ENCODE data around the gene TRDMT1. TPM values are rescaled to one million over a fixed set of nuclear protein-coding genes. Genes with fewer than 3 reads are reported as not detected.

Gene TRDMT1
- total RNA-seq, 2 donors from 2014 or later: 12.3 to 21.0 TPM

GRCh38 chr10:17196573-17196972 lies 4.9 kb downstream of the TRDMT1 start:
- Histone ChIP-seq H3K9me3 (no peaks in the 10 kb centered on the region), H3K36me3 (no peaks in the 10 kb centered on the region), H3K4me3 (no peak overlapping the region), H3K4me1 (ENCODE audit: control insufficient read depth in 1 of 2, low read depth in 2 of 2) (peaks cover 11 to 31% of the 10 kb centered on the region in 2 donors), H3K27me3 (replicated peaks; ENCODE audit: insufficient read depth) (no peaks in the 10 kb centered on the region), H3K27ac (peak overlapping the region; percentile 2 to 99)
- ATAC-seq (ENCODE audit: insufficient number of reproducible peaks, low FRiP score, low read depth) (no peak), DNase-seq (ENCODE audit: low spot score) (no peak)
- TF ChIP-seq CTCF (IDR thresholded peaks at IDR 0.05): no peak

GRCh38 chr10:17196045-17196444 lies 5.4 kb downstream of the TRDMT1 start:
- Histone ChIP-seq H3K36me3 (no peaks in the 10 kb centered on the region), H3K4me3 (peak overlapping the region; percentile 26), H3K27me3 (replicated peaks; ENCODE audit: insufficient read depth) (no peaks in the 10 kb centered on the region), H3K9me3 (no peaks in the 10 kb centered on the region), H3K27ac (peak overlapping the region; percentile 2 to 99), H3K4me1 (ENCODE audit: control insufficient read depth in 1 of 2, low read depth in 2 of 2) (peaks cover 11 to 35% of the 10 kb centered on the region in 2 donors)
- DNase-seq (ENCODE audit: low spot score) (no peak), ATAC-seq (ENCODE audit: insufficient number of reproducible peaks, low FRiP score, low read depth) (no peak)
- TF ChIP-seq CTCF (IDR thresholded peaks at IDR 0.05): no peak

- TF ChIP-seq CTCF (IDR thresholded peaks at IDR 0.05): no peak
- Histone ChIP-seq H3K9me3 (no peaks in the 10 kb centered on the region), H3K4me3 (no peak overlapping the region), H3K27me3 (replicated peaks; ENCODE audit: insufficient read depth) (no peaks in the 10 kb centered on the region), H3K4me1 (ENCODE audit: control insufficient read depth in 1 of 2, low read depth in 2 of 2) (peaks cover 15 to 41% of the 10 kb centered on the region in 2 donors), H3K36me3 (no peaks in the 10 kb centered on the region), H3K27ac (peak overlapping the region; percentile 2 to 99)
- ATAC-seq (ENCODE audit: insufficient number of reproducible peaks, low FRiP score, low read depth): no peak
- no peak for DNase-seq (ENCODE audit: low spot score)
Observed at GRCh38 chr10:17195083-17195482, 6.4 kb downstream of the TRDMT1 start.

GRCh38 chr10:17190602-17191001 lies 10.9 kb downstream of the TRDMT1 start:
- H3K27ac ChIP-seq: peak overlapping the region; percentile 36 to 56
- TF ChIP-seq CTCF (IDR thresholded peaks at IDR 0.05): no peak
- H3K4me3 ChIP-seq: no peak overlapping the region
- no peak for DNase-seq (ENCODE audit: low spot score)
- no peak for ATAC-seq (ENCODE audit: insufficient number of reproducible peaks, low FRiP score, low read depth)
- no peaks in the 10 kb centered on the region for H3K36me3 ChIP-seq
- peaks cover 4 to 20% of the 10 kb centered on the region in 2 donors for H3K4me1 ChIP-seq (ENCODE audit: control insufficient read depth in 1 of 2, low read depth in 2 of 2)
- H3K9me3 ChIP-seq: no peaks in the 10 kb centered on the region
- H3K27me3 ChIP-seq (replicated peaks; ENCODE audit: insufficient read depth): no peaks in the 10 kb centered on the region

GRCh38 chr10:17188644-17189172 lies 12.8 kb downstream of the TRDMT1 start:
- Histone ChIP-seq H3K27ac (no peak overlapping the region), H3K27me3 (replicated peaks; ENCODE audit: insufficient read depth) (no peaks in the 10 kb centered on the region), H3K9me3 (no peaks in the 10 kb centered on the region), H3K4me3 (no peak overlapping the region), H3K36me3 (no peaks in the 10 kb centered on the region), H3K4me1 (ENCODE audit: control insufficient read depth in 1 of 2, low read depth in 2 of 2) (peaks cover 4 to 18% of the 10 kb centered on the region in 2 donors)
- TF ChIP-seq CTCF (IDR thresholded peaks at IDR 0.05): no peak
- ATAC-seq (ENCODE audit: insufficient number of reproducible peaks, low FRiP score, low read depth): no peak
- no peak for DNase-seq (ENCODE audit: low spot score)
